IMR-90 (cell line): ENCODE data around the gene UFC1. TPM values are rescaled to one million over a fixed set of nuclear protein-coding genes. Genes with fewer than 3 reads are reported as not detected.

Experiments used
- ATAC-seq: fragments of 200-7000 bp; cut with Tn5 transposase; 2 replicates; pipeline ENCODE4 v1.9.1; 2020; ENCODE audit warnings: low read depth, mild to moderate bottlenecking, moderate library complexity
- BruUV-seq: library from RNA; stranded (reverse); fragments of 400-500 nt; replicated peaks from 2 replicates; lab custom pipeline; 2021; lab: Mats Ljungman, UMichigan
- CTCF ChIA-PET: fragments of 300-600 bp; formaldehyde crosslinking; extraction: SDS; loops from one replicate; lab custom pipeline; 2021; ENCODE audit warnings: antibody characterized with exemption; lab: Yijun Ruan, JAX
- POLR2A ChIA-PET: fragments of 300-600 bp; sonication (Branson Sonifier 250); formaldehyde crosslinking; loops from one replicate; lab custom pipeline; 2022; ENCODE audit warnings: antibody characterized with exemption; ENCODE audit not compliant: unreplicated experiment; lab: Charles Lee
- DNase-seq: peaks from one replicate; pipeline ENCODE4 v3.0.0; 2013
- H2AFZ ChIP-seq: replicated peaks from 2 replicates; pipeline ENCODE3; 2013; ENCODE audit warnings: low read length, mild to moderate bottlenecking; ENCODE audit not compliant: poor library complexity
- H2AK5ac ChIP-seq: 2 replicates; pipeline ENCODE4 v1.6.1; 2013; ENCODE audit warnings: low read depth, low read length, inconsistent platforms
- H2AK9ac ChIP-seq: replicated peaks from 2 replicates; pipeline ENCODE3; 2013; ENCODE audit warnings: mild to moderate bottlenecking, low read depth, low read length, moderate library complexity; ENCODE audit not compliant: poor library complexity
- H2BK120ac ChIP-seq: 2 replicates; pipeline ENCODE4 v1.6.1; 2013; ENCODE audit warnings: low read depth, low read length, inconsistent platforms
- H2BK15ac ChIP-seq: 3 replicates; pipeline ENCODE4 v1.6.1; 2013; ENCODE audit warnings: low read depth, low read length, inconsistent platforms
- H2BK20ac ChIP-seq: 2 replicates; pipeline ENCODE4 v1.6.1; 2013; ENCODE audit warnings: low read depth, mild to moderate bottlenecking, inconsistent platforms, low read length, moderate library complexity
- H2BK5ac ChIP-seq: 2 replicates; pipeline ENCODE4 v1.6.1; 2013; ENCODE audit warnings: mild to moderate bottlenecking, low read depth, low read length, inconsistent platforms; ENCODE audit not compliant: poor library complexity, severe bottlenecking
- H3K14ac ChIP-seq: replicated peaks from 2 replicates; pipeline ENCODE4 v1.6.1; 2013; ENCODE audit warnings: low read depth, low read length, inconsistent platforms
- H3K18ac ChIP-seq: 2 replicates; pipeline ENCODE4 v1.6.1; 2013; ENCODE audit warnings: low read depth, low read length, control low read depth
- H3K23ac ChIP-seq: 2 replicates; pipeline ENCODE4 v1.6.1; 2013; ENCODE audit warnings: low read depth, low read length, inconsistent platforms
- H3K27ac ChIP-seq: 2 replicates; pipeline ENCODE4 v1.5.1; 2013; ENCODE audit warnings: mild to moderate bottlenecking, control low read depth, low read length; ENCODE audit not compliant: insufficient read depth
- H3K27me3 ChIP-seq: 2 replicates; pipeline ENCODE4 v1.6.1; 2013; ENCODE audit warnings: low read length; ENCODE audit not compliant: control insufficient read depth, insufficient read depth
- H3K36me3 ChIP-seq: 2 replicates; pipeline ENCODE4 v1.6.1; 2013; ENCODE audit warnings: low read length, mixed read lengths; ENCODE audit not compliant: control insufficient read depth, insufficient read depth
- H3K4ac ChIP-seq: 2 replicates; pipeline ENCODE4 v1.6.1; 2013; ENCODE audit warnings: low read depth, low read length, inconsistent platforms
- H3K4me1 ChIP-seq: 2 replicates; pipeline ENCODE4 v1.6.1; 2013; ENCODE audit warnings: low read length, mixed read lengths; ENCODE audit not compliant: control insufficient read depth, insufficient read depth
- H3K4me2 ChIP-seq: 2 replicates; pipeline ENCODE4 v1.6.1; 2013; ENCODE audit warnings: low read depth, mild to moderate bottlenecking, control low read depth, low read length, moderate library complexity
- H3K4me3 ChIP-seq: 2 replicates; pipeline ENCODE4 v1.5.1; 2013; ENCODE audit warnings: low read depth, mild to moderate bottlenecking, control low read depth, low read length, moderate library complexity; ENCODE audit not compliant: insufficient read depth
- H3K56ac ChIP-seq: 2 replicates; pipeline ENCODE4 v1.6.1; 2013; ENCODE audit warnings: low read length, inconsistent platforms; ENCODE audit not compliant: insufficient read depth; ENCODE audit errors: extremely low read depth
- H3K79me1 ChIP-seq, 2 experiments: 2 replicates each; pipeline ENCODE4 v1.6.1; 2013; ENCODE audit warnings: low read length in 2 of 2, inconsistent platforms in 1 of 2, low read depth in 1 of 2
- H3K9ac ChIP-seq: 2 replicates; pipeline ENCODE4 v1.6.1; 2013; ENCODE audit warnings: low read depth, low read length, control low read depth
- H3K9me1 ChIP-seq: 2 replicates; pipeline ENCODE4 v1.6.1; 2013; ENCODE audit warnings: low read length, inconsistent platforms; ENCODE audit not compliant: insufficient read depth
- H3K9me3 ChIP-seq: 2 replicates; pipeline ENCODE4 v1.6.1; 2013; ENCODE audit warnings: low read length; ENCODE audit not compliant: control insufficient read depth, insufficient read depth
- H4K20me1 ChIP-seq: 2 replicates; pipeline ENCODE4 v1.6.1; 2013; ENCODE audit warnings: low read length, inconsistent platforms; ENCODE audit not compliant: insufficient read depth
- H4K5ac ChIP-seq: 2 replicates; pipeline ENCODE4 v1.6.1; 2013; ENCODE audit warnings: mild to moderate bottlenecking, low read depth, low read length, control low read depth
- H4K8ac ChIP-seq, 2 experiments: 2 replicates each; pipeline ENCODE4 v1.6.1; 2013; ENCODE audit warnings: low read depth in 2 of 2, low read length in 2 of 2, control low read depth in 1 of 2, inconsistent platforms in 1 of 2
- H4K91ac ChIP-seq: 2 replicates; pipeline ENCODE4 v1.6.1; 2013; ENCODE audit warnings: low read depth, low read length, inconsistent platforms; ENCODE audit not compliant: insufficient read depth
- ELK1 ChIP-seq: fragments of 150-350 bp; IDR thresholded peaks from 2 replicates; pipeline ENCODE4 v1.6.1; 2016; ENCODE audit warnings: low read depth, mild to moderate bottlenecking, low read length, moderate library complexity, borderline replicate concordance
- FOS ChIP-seq: fragments of 150-350 bp; IDR thresholded peaks from 2 replicates; pipeline ENCODE4 v1.6.1; 2016; ENCODE audit warnings: low read depth, low read length
- RFX5 ChIP-seq: IDR thresholded peaks from 2 replicates; pipeline ENCODE4 v1.8.0; 2012; ENCODE audit warnings: low read depth, mild to moderate bottlenecking, low read length, moderate library complexity
- SMC3 ChIP-seq: fragments of 150-350 bp; IDR thresholded peaks from 2 replicates; pipeline ENCODE4 v1.6.1; 2016; ENCODE audit warnings: low read depth, mild to moderate bottlenecking, antibody characterized with exemption, low read length, moderate library complexity
- WGBS, 2 experiments: methylation state at CpG; one replicate each; pipeline versions ENCODE4 v1.1.5 to v1.1.7; 2013; ENCODE audit warnings: missing lambda C conversion rate in 2 of 2; ENCODE audit not compliant: insufficient read length in 1 of 2; ENCODE audit errors: extremely low coverage in 2 of 2; 5-methylcytosine and 5-hydroxymethylcytosine counted together
- dilution Hi-C: fragments of 300-500 bp; cut with HindIII; formaldehyde crosslinking; loops from one replicate; pipeline ENCODE4 v1.14.3; 2018; ENCODE audit warnings: low sequenced_read_pairs; ENCODE audit not compliant: unreplicated experiment
- in situ Hi-C: fragments of 300-500 bp; cut with MboI; formaldehyde crosslinking; loops from 3 replicates; pipeline ENCODE4 v1.14.3; 2019; ENCODE audit warnings: low sequenced_read_pairs, inconsistent platforms, mixed read lengths
- intact Hi-C: fragments of 100-400 bp; cut with micrococcal nuclease; formaldehyde crosslinking; loops from 2 replicates; pipeline ENCODE4 v1.10.0; 2022
- polyA plus RNA-seq, 3 experiments: library from polyadenylated mRNA; depleted of rRNA; stranded (reverse); fragments of >200 nt; gene quantifications; 2 replicates each; pipeline ENCODE4 v1.2.3, GENCODE V29; 2012; ENCODE audit warnings: low replicate concordance in 1 of 3
- total RNA-seq: library from RNA; depleted of rRNA; stranded (reverse); fragments of >200 nt; gene quantifications from 2 replicates; pipeline ENCODE4 v1.2.3, GENCODE V29; 2012

UFC1 gene
- total and polyA plus RNA-seq, 2 of the 4 experiments (the other 2 are of a cell fraction): 134 to 140 TPM

DNA sequence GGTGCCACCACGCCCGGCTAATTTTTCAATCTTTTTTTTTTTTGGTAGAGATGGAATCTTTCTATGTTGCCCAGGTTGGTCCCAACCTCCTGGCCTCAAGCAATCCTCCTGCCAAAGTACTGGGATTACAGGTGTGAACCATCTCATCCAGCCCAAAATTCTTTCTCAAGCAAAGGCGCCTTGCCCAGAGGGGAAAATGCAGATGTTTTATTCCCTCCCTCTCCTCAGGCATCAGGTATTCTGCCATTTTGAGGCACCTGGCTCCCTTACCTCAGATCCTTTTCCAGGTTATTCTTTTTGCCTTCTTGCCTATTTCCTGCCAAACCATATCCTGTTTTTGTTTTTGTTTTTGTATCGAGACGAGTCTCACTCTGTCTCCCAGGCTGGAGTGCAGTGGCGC, 34.6 kb downstream of the UFC1 start:
- no peak overlapping the region for H2AK5ac ChIP-seq
- H3K9me1 ChIP-seq: 0 out of 2 replicates have a peak, but pooled peaks cover 3% of the 10 kb centered on the region
- H2BK15ac ChIP-seq: no peak overlapping the region
- no peak overlapping the region for H2AFZ ChIP-seq
- no peak overlapping the region for H3K23ac ChIP-seq
- no peak overlapping the region for H3K27ac ChIP-seq
- DNase-seq: no peak
- H3K4me3 ChIP-seq: no peak overlapping the region
- no peak overlapping the region for H3K14ac ChIP-seq
- H2BK5ac ChIP-seq: no peak overlapping the region
- 100% methylated on average over 1 of the region's 6 CpGs; no CpG with 5 or more reads in 1 of the 2 experiments for WGBS, 2 experiments
- H4K5ac ChIP-seq: no peak overlapping the region
- H3K18ac ChIP-seq: no peak overlapping the region
- dilution Hi-C loops (no loop called here), intact Hi-C loops (no loop called here), in situ Hi-C loops (no loop called here)
- no peak for ATAC-seq
- no peak overlapping the region for H3K4ac ChIP-seq
- no peaks in the 10 kb centered on the region for H4K20me1 ChIP-seq
- CTCF ChIA-PET: no interaction called here
- no peak for TF ChIP-seq FOS
- no peak for TF ChIP-seq SMC3
- TF ChIP-seq ELK1: no peak
- no peak for TF ChIP-seq RFX5
- H3K4me2 ChIP-seq: no peak overlapping the region
- H4K91ac ChIP-seq: no peak overlapping the region
- H3K79me1 ChIP-seq: no peaks in the 10 kb centered on the region
- no peak overlapping the region for H2BK120ac ChIP-seq
- H3K9me3 ChIP-seq: no peaks in the 10 kb centered on the region
- H3K27me3 ChIP-seq: no peaks in the 10 kb centered on the region
- POLR2A ChIA-PET: no interaction called here
- no peak overlapping the region for H3K9ac ChIP-seq
- H3K4me1 ChIP-seq: peaks cover 3% of the 10 kb centered on the region
- no peak overlapping the region for H2BK20ac ChIP-seq
- H2AK9ac ChIP-seq: no peak overlapping the region
- no peak overlapping the region for H4K8ac ChIP-seq
- no peaks in the 10 kb centered on the region for H3K36me3 ChIP-seq
- no TSS peak for BruUV-seq
- H3K56ac ChIP-seq: no peak overlapping the region
